Stimulated activated naive CD8-positive, alpha-beta T cell treated with anti-CD3 and anti-CD28 coated beads, Interleukin-15, Interleukin-2, amounts not matched to agents 100 ng/mL and 50 ng/mL, for 24 hours (primary cell): ENCODE results near the gene PIWIL4.

Experiments used
- H3K27ac Mint-ChIP-seq: one replicate; pipeline ENCODE4 v1.8.0; 2021; ENCODE audit warnings: mild to moderate bottlenecking, mixed read lengths
- H3K27me3 Mint-ChIP-seq: one replicate; pipeline ENCODE4 v1.8.0; 2021; ENCODE audit warnings: mixed read lengths
- H3K36me3 Mint-ChIP-seq: one replicate; pipeline ENCODE4 v1.8.0; 2021; ENCODE audit warnings: low read depth, mixed read lengths
- H3K4me1 Mint-ChIP-seq: one replicate; pipeline ENCODE4 v1.8.0; 2021; ENCODE audit warnings: low read depth, mixed read lengths
- H3K4me3 Mint-ChIP-seq: one replicate; pipeline ENCODE4 v1.8.0; 2021; ENCODE audit warnings: mild to moderate bottlenecking, mixed read lengths
- H3K9me3 Mint-ChIP-seq: one replicate; pipeline ENCODE4 v1.8.0; 2021; ENCODE audit warnings: mixed read lengths

Gene PIWIL4

GRCh38 chr11:94567181-94567670 is at the start of gene PIWIL4:
Gene PIWIL4, plus strand, starts transcription at chr11:94567368. Its CDS starts 151 bp downstream, at chr11:94567519.
- Mint-ChIP-seq H3K4me1 (no peaks in the 10 kb centered on the region), H3K36me3 (no peaks in the 10 kb centered on the region), H3K27ac (no peak within 1 kb of the TSS), H3K9me3 (no peaks in the 10 kb centered on the region), H3K4me3 (no peak within 1 kb of the TSS), H3K27me3 (no peaks in the 10 kb centered on the region)

- Mint-ChIP-seq H3K36me3 (no peaks in the 10 kb centered on the region), H3K4me1 (no peaks in the 10 kb centered on the region), H3K9me3 (no peaks in the 10 kb centered on the region), H3K4me3 (no peak overlapping the region), H3K27ac (no peak overlapping the region), H3K27me3 (peaks cover 18% of the 10 kb centered on the region)
Observed at GRCh38 chr11:94518300-94518699, 48.9 kb upstream of the PIWIL4 start.

- Mint-ChIP-seq H3K36me3 (no peaks in the 10 kb centered on the region), H3K4me3 (no peak overlapping the region), H3K4me1 (no peaks in the 10 kb centered on the region), H3K27me3 (peaks cover 24% of the 10 kb centered on the region), H3K9me3 (no peaks in the 10 kb centered on the region), H3K27ac (no peak overlapping the region)
Observed at GRCh38 chr11:94519478-94520084, 47.6 kb upstream of the PIWIL4 start.

- Mint-ChIP-seq H3K36me3 (no peaks in the 10 kb centered on the region), H3K4me1 (no peaks in the 10 kb centered on the region), H3K4me3 (no peak overlapping the region)
Observed at GRCh38 chr11:94521684-94522083, 45.5 kb upstream of the PIWIL4 start.

GRCh38 chr11:94524341-94524740 is 42.8 kb upstream of the PIWIL4 start:
- H3K9me3 Mint-ChIP-seq, result no peaks in the 10 kb centered on the region

More at GRCh38 chr11:94521684-94522083, 45.5 kb upstream of the PIWIL4 start:
- H3K9me3 Mint-ChIP-seq, result no peaks in the 10 kb centered on the region
- peaks cover 16% of the 10 kb centered on the region for H3K27me3 Mint-ChIP-seq
- H3K27ac Mint-ChIP-seq, result no peak overlapping the region

GRCh38 chr11:94525546-94526324 is 41.4 kb upstream of the PIWIL4 start:
- H3K4me1 Mint-ChIP-seq, result no peaks in the 10 kb centered on the region
- no peaks in the 10 kb centered on the region for H3K36me3 Mint-ChIP-seq
- H3K9me3 Mint-ChIP-seq, result no peaks in the 10 kb centered on the region
- peaks cover 40% of the 10 kb centered on the region for H3K27me3 Mint-ChIP-seq
- no peak overlapping the region for H3K27ac Mint-ChIP-seq
- H3K4me3 Mint-ChIP-seq, result no peak overlapping the region

More at GRCh38 chr11:94524341-94524740, 42.8 kb upstream of the PIWIL4 start:
- Mint-ChIP-seq H3K36me3 (no peaks in the 10 kb centered on the region), H3K4me1 (no peaks in the 10 kb centered on the region), H3K27me3 (peaks cover 33% of the 10 kb centered on the region), H3K27ac (no peak overlapping the region), H3K4me3 (no peak overlapping the region)

- peaks cover 48% of the 10 kb centered on the region for H3K27me3 Mint-ChIP-seq
Observed at GRCh38 chr11:94526645-94527438, 40.3 kb upstream of the PIWIL4 start.

GRCh38 chr11:94528551-94528950 is 38.6 kb upstream of the PIWIL4 start:
- no peak overlapping the region for H3K4me3 Mint-ChIP-seq

More at GRCh38 chr11:94526645-94527438, 40.3 kb upstream of the PIWIL4 start:
- Mint-ChIP-seq H3K27ac (no peak overlapping the region), H3K36me3 (no peaks in the 10 kb centered on the region), H3K9me3 (no peaks in the 10 kb centered on the region), H3K4me3 (no peak overlapping the region), H3K4me1 (no peaks in the 10 kb centered on the region)

GRCh38 chr11:94532211-94532610 is 35.0 kb upstream of the PIWIL4 start:
- H3K4me3 Mint-ChIP-seq, result no peak overlapping the region
- H3K27me3 Mint-ChIP-seq, result peaks cover 46% of the 10 kb centered on the region
- H3K9me3 Mint-ChIP-seq, result no peaks in the 10 kb centered on the region

More at GRCh38 chr11:94528551-94528950, 38.6 kb upstream of the PIWIL4 start:
- H3K4me1 Mint-ChIP-seq, result no peaks in the 10 kb centered on the region
- no peaks in the 10 kb centered on the region for H3K9me3 Mint-ChIP-seq
- no peak overlapping the region for H3K27ac Mint-ChIP-seq
- peaks cover 51% of the 10 kb centered on the region for H3K27me3 Mint-ChIP-seq
- H3K36me3 Mint-ChIP-seq, result no peaks in the 10 kb centered on the region

GRCh38 chr11:94533206-94533605 is 34.0 kb upstream of the PIWIL4 start:
- Mint-ChIP-seq H3K27ac (no peak overlapping the region), H3K9me3 (no peaks in the 10 kb centered on the region), H3K27me3 (peaks cover 44% of the 10 kb centered on the region), H3K4me3 (no peak overlapping the region), H3K36me3 (no peaks in the 10 kb centered on the region), H3K4me1 (no peaks in the 10 kb centered on the region)

More at GRCh38 chr11:94532211-94532610, 35.0 kb upstream of the PIWIL4 start:
- no peaks in the 10 kb centered on the region for H3K4me1 Mint-ChIP-seq
- no peaks in the 10 kb centered on the region for H3K36me3 Mint-ChIP-seq
- no peak overlapping the region for H3K27ac Mint-ChIP-seq

GRCh38 chr11:94533696-94534630 is 33.2 kb upstream of the PIWIL4 start:
- no peaks in the 10 kb centered on the region for H3K9me3 Mint-ChIP-seq
- H3K36me3 Mint-ChIP-seq, result no peaks in the 10 kb centered on the region
- H3K4me1 Mint-ChIP-seq, result no peaks in the 10 kb centered on the region
- H3K4me3 Mint-ChIP-seq, result no peak overlapping the region
- H3K27me3 Mint-ChIP-seq, result peaks cover 39% of the 10 kb centered on the region
- H3K27ac Mint-ChIP-seq, result no peak overlapping the region

GRCh38 chr11:94536386-94536785 is 30.8 kb upstream of the PIWIL4 start:
- no peaks in the 10 kb centered on the region for H3K4me1 Mint-ChIP-seq
- no peaks in the 10 kb centered on the region for H3K9me3 Mint-ChIP-seq

GRCh38 chr11:94537031-94537600 is 30.1 kb upstream of the PIWIL4 start:
- Mint-ChIP-seq H3K9me3 (no peaks in the 10 kb centered on the region), H3K36me3 (no peaks in the 10 kb centered on the region), H3K4me3 (no peak overlapping the region), H3K4me1 (no peaks in the 10 kb centered on the region), H3K27me3 (peaks cover 25% of the 10 kb centered on the region), H3K27ac (no peak overlapping the region)

More at GRCh38 chr11:94536386-94536785, 30.8 kb upstream of the PIWIL4 start:
- Mint-ChIP-seq H3K27ac (no peak overlapping the region), H3K27me3 (peaks cover 29% of the 10 kb centered on the region), H3K36me3 (no peaks in the 10 kb centered on the region), H3K4me3 (no peak overlapping the region)

GRCh38 chr11:94539420-94539819 is 27.7 kb upstream of the PIWIL4 start:
- Mint-ChIP-seq H3K27ac (no peak overlapping the region), H3K27me3 (peaks cover 15% of the 10 kb centered on the region), H3K9me3 (no peaks in the 10 kb centered on the region), H3K4me3 (no peak overlapping the region), H3K4me1 (peaks cover 8% of the 10 kb centered on the region), H3K36me3 (no peaks in the 10 kb centered on the region)
